IPS-18c (cell line): ENCODE data around the gene COMMD1.
"Not testable (repeated sequence)": the region's sequence is repeated elsewhere in the genome, so short reads cannot be mapped to it uniquely, and the experiment has no call there.

Experiments
- H3K4me3 ChIP-seq: 2 replicates; pipeline ENCODE4 v1.7.0; 2013; ENCODE audit warnings: low read depth, mild to moderate bottlenecking, low read length, moderate library complexity; ENCODE audit not compliant: insufficient read depth
- H3K9me3 ChIP-seq: one replicate; pipeline ENCODE4 v1.6.1; 2013; ENCODE audit warnings: mild to moderate bottlenecking, low read length, moderate library complexity; ENCODE audit not compliant: control insufficient read depth, insufficient read depth

Gene COMMD1

GRCh38 chr2:61911510-61911909 is 6.0 kb downstream of the COMMD1 start:
- no peaks in the 10 kb centered on the region for H3K9me3 ChIP-seq

DNA sequence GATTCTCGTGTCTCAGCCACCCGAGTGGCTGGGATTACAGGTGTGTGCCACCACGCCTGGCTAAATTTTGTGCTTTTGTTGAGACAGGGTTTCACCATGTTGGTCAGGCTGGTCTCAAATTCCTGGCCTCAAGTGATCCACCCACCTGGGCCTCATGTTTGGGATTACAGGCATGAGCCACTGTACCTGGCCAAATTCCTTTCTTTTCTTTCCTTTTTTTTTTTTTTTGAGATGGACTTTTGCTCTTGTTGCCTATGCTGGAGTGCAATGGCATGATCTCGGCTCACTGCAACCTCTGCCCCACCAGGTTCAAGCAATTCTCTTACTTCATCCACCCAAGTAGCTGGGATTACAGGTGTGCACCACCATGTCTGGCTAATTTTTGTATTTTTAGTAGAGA is 9.3 kb downstream of the COMMD1 start:
- H3K4me3 ChIP-seq, H3K9me3 ChIP-seq: not testable (repeated sequence)

More at GRCh38 chr2:61911510-61911909, 6.0 kb downstream of the COMMD1 start:
- no peak overlapping the region for H3K4me3 ChIP-seq

GRCh38 chr2:61920548-61920947 is 15.1 kb downstream of the COMMD1 start:
- Histone ChIP-seq H3K4me3 (no peak overlapping the region), H3K9me3 (peaks cover 2% of the 10 kb centered on the region)

- peaks cover 2% of the 10 kb centered on the region for H3K9me3 ChIP-seq
- H3K4me3 ChIP-seq: no peak overlapping the region
Measured at GRCh38 chr2:61922714-61923113, 17.2 kb downstream of the COMMD1 start.

DNA sequence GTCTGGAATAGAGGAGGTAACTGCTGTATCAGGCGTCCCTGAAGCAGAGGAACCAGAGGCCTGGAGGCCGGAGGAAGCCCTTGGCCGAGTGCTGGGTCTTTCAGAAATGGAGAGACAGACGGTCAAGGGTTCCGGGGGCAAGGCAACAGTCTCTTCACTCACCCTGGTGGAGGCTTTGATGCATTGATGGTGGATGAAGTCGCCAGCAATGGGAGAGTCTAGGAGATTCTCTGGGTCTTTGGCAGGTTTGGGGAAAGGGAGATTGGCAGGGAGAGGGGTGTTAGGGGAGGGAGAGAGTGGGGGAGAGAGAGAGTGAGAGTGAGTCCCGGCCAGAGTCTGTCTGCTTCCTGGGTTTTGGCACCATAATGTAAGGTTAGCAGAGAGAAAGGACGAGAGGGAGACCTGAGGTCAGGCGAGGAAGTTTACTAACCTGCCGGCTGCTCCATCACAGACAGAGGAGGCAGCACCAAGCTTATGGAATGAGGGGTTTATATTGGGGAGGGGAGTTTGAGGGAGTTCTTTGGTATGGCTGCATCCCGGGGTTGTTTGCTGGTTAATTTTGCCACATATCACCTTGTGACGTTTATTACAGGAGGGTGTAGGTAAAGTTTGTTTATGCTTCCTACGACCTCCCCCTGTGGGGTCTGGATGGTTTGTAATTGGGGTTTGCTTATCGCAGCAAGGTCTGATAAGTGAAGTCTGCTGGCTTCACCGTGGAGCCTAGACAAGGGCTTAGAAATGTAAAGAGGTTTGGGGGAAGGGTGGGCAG is 19.6 kb downstream of the COMMD1 start:
- Histone ChIP-seq H3K4me3 (no peak overlapping the region), H3K9me3 (peaks cover 2% of the 10 kb centered on the region)

DNA sequence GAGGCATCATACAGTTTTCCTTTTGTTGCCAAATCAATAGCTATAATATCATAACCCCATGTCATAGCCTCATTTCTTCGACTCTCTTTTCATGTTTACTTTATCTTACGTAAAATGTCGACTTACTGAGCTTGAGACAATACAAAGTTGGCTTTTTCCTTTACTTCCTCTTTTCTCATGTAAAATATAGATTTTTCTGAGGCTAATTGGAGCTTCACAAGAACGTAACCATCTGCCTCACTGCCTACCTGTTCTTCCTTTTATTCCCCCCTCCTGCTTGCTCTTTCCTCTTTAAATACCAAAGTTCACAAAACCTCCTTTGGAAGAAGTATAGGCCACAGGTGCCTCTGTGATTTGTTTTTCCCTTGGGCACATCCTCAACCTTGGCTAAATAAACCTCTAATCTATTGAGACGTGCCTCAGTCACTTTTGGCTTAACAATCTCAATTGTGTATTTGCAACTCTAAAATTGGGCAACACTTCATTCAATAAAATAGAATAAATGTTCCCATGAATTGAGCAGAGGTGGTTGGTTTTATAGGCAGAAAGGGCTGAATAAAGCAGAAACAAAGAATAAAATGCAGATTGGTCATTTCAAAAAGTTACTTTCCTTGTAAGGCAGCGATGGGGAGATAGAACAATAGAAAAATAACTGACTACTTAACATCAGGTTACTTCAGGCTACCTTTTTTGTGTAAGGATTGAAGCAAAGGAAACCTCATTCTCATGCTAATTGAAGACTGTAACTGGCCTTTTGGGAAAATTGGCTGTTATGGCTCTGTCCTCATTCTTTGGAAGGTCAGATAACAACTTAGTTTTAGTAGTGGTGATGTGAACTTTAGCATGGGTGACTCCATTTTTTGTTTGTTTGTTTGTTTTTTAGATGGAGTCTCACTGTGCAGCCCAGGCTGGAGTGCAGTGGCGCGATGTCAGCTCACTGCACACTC is 21.3 kb downstream of the COMMD1 start:
- H3K9me3 ChIP-seq: peaks cover 2% of the 10 kb centered on the region
- H3K4me3 ChIP-seq: no peak overlapping the region

DNA sequence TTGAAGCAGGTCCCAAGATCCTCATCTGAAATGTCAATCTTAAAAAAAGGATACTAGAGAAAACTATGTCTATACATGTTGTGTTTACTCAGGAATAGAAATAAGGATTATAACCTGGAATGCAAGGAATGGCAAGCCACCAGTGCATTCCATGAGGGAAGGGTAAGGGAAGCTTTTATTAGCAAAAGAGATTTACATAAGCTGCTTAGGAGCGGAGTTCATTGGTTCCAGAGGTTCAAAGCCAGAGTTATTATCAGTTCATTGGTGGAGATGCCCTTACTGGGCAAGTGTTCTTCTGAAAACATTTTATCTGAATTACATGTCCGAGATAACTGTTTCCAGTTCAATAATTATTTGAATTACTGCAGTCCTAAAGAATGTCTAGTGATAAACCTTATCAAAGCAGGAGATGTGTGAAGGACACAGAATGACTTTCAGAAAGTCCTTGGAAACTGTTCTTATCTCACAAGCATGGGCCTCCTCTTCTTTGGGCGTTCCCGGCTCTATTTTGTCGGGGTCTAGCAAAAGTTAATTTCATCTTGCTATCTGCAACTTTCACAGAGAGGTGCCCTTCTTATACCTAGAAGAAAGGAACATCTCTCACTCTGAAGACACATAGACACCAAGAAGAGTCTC is 23.5 kb downstream of the COMMD1 start:
- Histone ChIP-seq H3K9me3 (peaks cover 2% of the 10 kb centered on the region), H3K4me3 (no peak overlapping the region)

GRCh38 chr2:61937098-61937497 is 31.6 kb downstream of the COMMD1 start:
- no peak overlapping the region for H3K4me3 ChIP-seq
- no peaks in the 10 kb centered on the region for H3K9me3 ChIP-seq

- no peak overlapping the region for H3K4me3 ChIP-seq
- H3K9me3 ChIP-seq: no peaks in the 10 kb centered on the region
Measured at GRCh38 chr2:61937886-61938285, 32.4 kb downstream of the COMMD1 start.

DNA sequence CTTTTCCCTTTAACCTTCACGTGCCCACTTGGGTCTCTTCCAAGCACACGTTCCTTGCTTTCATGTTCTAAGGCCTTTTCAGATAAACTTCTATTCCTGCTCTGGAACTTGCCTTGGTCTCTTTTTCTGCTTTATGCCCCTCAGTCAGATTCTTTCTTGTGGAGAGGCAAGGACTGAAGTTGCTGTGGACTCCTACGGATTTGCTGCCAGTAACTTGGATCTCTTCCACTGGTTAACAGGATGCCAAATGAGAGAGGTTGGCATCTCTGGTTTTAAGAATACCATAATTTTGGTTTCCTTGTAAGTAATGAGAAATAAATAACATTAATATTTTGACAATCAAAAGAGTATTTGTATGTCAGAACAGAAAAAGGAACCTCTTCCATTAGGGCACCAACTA is 33.0 kb downstream of the COMMD1 start:
- no peak overlapping the region for H3K4me3 ChIP-seq
- no peaks in the 10 kb centered on the region for H3K9me3 ChIP-seq

DNA sequence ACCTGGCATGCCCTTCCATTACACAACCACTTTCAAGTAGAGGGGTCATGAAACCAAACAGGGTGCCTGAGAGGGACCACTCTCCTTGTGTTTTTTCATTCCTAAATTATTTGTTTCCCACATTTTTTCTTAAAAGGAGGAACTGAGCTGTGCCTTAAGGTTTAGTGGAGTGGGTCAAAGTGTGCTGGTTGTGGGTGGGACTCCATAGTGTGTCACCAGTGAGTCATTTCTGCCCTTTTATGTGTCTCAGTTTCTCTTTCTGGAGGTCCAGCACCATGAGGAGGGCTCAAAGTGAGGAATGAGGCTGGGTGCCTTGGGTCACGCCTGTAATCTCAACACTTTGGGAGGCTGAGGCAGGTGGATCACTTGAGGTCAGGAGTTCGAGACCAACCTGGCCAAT is 37.8 kb downstream of the COMMD1 start:
- H3K9me3 ChIP-seq: no peaks in the 10 kb centered on the region
- H3K4me3 ChIP-seq: no peak overlapping the region

DNA sequence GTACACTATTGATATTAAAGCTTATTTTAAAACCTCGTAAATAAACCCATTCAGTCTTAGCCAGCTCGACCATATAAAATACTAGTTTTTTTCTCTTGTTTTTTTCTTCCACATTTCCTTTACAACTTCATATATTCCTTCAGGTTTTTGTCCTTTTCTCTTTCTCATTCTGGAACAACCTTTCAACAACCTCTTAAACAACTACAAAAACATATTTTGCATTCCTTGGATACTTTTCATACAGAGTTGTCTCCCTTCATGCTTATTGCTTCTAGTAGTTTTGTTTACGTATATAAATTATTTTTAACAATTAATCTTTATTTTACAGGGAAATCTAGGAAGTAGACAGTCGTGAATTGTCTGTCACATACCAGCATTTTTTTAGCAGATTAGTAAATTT is 41.2 kb downstream of the COMMD1 start:
- H3K4me3 ChIP-seq: no peak overlapping the region
- H3K9me3 ChIP-seq: no peaks in the 10 kb centered on the region

GRCh38 chr2:61948661-61949457 is 43.4 kb downstream of the COMMD1 start:
- Histone ChIP-seq H3K9me3 (no peaks in the 10 kb centered on the region), H3K4me3 (no peak overlapping the region)

- H3K9me3 ChIP-seq: no peaks in the 10 kb centered on the region
Measured at GRCh38 chr2:61949458-61949713, 43.9 kb downstream of the COMMD1 start.

DNA sequence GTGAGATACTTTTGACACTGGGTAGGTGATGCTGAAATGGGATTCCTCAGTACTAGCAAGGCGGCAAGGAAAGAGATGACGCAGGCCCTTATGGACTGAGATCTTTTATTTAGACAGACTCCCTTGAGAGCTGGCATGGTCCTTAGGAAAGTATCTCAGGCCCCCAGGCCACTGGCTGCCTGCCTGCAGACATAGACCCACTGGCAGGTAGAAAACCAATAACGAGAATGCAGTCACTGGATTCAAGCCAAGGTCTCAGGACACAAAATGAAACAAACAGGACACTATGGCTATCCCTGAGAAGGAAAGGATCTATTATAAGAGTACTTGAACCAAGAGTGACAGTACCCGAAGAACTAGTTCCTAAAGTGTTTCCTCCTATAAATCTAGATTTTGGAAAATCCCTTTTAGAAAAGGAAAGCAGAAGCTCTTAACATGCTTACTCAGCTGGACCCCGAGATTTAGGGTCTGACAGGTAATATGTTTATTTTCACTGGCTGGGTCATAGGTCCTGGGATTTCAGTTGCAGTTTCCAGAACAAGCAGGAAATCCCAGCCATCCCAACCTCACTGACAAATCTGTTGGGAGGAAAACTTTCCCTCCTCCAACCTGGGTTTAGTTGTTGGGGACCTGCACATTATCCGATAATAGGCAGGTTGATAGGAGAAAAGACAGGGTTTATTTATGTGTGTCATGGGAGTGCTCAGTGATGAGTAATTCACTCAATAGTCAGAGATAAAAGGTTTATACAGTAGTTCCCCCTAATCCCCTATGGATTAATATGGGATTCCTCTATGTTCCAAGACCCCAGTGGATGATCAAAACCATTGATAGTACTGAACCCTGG is 44.5 kb downstream of the COMMD1 start:
- no peak overlapping the region for H3K4me3 ChIP-seq

More at GRCh38 chr2:61949458-61949713, 43.9 kb downstream of the COMMD1 start:
- H3K4me3 ChIP-seq: no peak overlapping the region

GRCh38 chr2:61950571-61951315 is 45.3 kb downstream of the COMMD1 start:
- Histone ChIP-seq H3K4me3 (no peak overlapping the region), H3K9me3 (no peaks in the 10 kb centered on the region)

More for the DNA sequence above, 44.5 kb downstream of the COMMD1 start:
- H3K9me3 ChIP-seq: no peaks in the 10 kb centered on the region
